ENCODE data around the gene SLC26A5.

Gene SLC26A5

DNA sequence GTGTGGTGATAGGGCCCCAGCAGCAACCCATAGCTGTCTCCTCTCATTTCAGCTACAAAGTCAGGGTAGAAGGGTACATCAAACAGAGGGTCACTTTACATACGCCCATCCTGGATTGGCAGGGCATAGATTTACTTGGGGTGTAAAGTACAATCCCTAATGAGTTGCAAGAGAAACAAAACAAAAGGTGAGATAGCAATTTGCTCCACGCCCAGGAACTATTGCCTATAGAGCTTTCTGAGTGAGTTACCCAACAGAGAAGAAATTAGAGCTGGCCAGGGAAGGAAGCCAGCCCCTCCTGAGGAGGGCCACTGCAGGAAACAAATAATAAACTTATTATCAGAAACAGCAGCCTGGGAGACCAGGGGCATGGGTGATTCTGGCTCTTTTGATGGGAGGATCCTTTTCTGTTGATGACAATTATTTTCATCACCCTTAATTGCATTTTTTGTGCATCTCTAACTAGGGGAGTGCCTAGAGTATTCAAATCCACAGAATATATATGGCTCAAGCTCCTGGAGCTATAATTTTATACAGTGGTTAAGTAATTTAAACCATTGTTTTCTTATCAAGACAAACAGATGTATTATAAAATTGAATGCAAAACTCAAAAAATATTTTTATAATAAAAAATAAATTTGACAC lies 47.4 kb downstream of the SLC26A5 start:
- no peak for DNase-seq

GRCh38 chr7:103396471-103396870 lies 49.5 kb downstream of the SLC26A5 start:
- no peak for DNase-seq

GRCh38 chr7:103395071-103395470 lies 50.9 kb downstream of the SLC26A5 start:
- DNase-seq, result no peak

DNA sequence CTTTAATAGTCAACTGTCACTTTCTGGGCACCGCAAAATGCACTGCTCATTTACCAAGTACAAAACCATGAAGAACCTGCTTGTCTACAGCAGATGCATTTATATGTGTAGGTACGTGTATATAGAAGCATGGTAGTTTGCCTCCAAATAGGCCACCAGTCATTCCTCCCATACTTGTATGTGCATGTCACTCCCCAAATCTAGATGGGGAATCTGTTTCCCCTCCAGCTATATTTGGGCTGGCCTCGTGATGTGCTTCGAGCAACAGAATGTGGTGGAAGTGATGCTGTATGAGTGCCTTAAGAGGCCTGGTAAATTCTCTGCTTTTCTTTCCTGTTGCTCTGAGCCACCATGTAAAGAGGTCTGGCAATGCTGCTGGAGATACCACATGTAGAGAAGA lies 51.4 kb downstream of the SLC26A5 start:
- no peak for DNase-seq

GRCh38 chr7:103391976-103392375 lies 54.0 kb downstream of the SLC26A5 start:
- no peak for DNase-seq

DNA sequence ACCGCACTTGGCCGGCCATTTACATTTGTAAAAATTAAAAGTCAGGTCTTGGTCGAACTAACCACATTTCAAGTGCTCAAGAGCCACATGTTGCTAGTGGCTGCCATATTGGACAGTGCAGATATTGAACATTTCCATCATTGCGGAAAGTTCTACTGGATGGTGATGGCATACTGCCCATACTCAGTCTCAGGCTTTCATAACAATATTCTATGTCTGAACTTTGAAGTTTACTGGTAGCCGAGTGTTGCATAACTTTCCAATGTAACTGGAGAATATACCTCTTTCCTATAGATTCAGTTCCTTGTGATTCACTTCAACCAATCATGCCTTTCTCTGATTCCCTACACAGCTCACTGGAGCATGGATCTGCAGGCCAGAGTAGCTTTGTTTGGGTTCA lies 54.9 kb downstream of the SLC26A5 start:
- DNase-seq, result no peak

DNA sequence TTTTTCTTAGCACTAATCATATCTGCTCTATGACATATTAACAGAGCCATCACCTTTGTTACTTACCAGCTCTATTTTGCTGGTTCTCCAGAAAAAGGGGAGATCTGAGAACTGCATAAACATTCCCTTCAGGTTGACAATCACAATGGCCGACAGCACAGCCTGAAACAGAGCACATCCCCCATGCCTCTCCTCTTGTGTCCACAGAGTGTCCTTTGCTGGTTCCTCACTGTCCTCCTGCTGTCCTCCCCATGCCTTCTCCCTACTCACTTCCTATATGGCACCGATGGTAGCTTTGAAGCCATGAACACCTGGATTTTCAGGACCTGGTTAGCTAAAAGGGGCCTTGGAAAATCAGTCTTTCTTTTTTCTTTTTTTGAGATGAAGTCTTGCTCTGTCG lies 56.7 kb downstream of the SLC26A5 start:
- DNase-seq, result no peak

GRCh38 chr7:103388469-103389140 lies 57.4 kb downstream of the SLC26A5 start:
- DNase-seq, result no peak

DNA sequence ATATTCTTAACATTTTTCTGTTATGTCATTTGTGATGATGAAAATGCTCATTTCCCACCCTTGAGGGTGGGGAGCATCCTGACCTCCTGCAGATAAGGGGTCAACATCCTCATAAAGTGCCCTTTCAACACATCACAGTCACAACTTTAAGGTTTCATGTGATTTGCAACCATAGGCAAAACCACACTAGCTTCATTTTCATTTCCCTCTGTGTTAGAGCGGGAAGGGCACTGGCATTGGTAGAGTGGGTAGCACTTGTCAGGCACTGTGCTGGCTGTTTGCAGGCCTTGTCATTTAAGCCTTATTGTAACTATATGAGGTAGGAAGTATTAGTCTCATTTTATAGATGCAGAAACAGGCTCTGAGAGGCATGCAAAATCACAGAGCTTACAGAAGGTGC lies 58.8 kb downstream of the SLC26A5 start:
- DNase-seq, result no peak

DNA sequence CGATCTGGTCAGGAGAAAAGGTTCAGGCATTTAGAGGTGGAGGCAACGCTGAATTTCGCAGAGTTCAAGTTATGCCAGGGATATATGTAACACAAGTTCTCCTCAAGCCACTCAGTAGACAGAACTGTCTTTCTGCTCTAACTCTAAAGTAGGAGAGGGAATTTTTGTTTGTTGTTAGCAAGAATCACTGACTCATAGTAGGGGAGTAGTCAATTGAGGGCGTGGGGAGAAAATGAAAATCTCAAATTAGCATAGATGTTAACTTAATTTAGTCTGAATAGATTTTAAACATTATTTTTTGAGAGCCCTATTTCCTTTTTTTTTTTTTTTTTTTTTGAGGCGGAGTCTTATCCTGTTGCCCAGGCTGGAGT lies 64.0 kb downstream of the SLC26A5 start:
- no peak for DNase-seq

- DNase-seq, result no peak
Measured at GRCh38 chr7:103381280-103382031, 64.6 kb downstream of the SLC26A5 start.

DNA sequence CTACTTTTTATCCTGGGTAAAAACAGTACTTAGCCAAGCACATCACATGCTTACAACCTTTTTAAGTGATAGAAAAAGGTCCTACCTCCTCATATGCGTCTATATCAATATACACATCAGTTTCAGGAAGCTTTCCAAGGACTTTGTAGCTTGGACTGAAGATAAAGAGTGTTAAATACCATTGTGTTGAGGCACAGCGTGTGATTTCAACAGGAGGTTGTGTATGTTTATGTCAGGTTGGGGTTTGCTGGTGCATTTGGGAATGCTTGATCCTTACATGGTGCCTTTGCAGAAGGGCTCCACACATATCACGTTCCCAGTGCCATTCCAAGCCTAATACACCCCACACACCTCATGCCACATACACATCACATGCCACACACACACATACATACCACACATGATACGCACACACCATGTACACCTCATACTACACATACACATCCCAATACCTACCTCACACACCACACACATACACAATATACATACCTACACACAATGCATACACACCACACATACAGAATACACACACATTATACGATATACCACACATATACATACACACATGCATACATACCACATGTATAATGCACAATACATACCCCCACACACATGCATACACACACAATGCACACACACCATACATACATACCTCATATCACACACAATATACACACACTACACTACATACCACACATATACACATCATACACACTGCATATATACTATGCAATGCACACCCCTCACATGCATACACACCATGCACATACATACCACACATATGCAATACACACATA lies 65.4 kb downstream of the SLC26A5 start:
- DNase-seq, result no peak

- no peak for DNase-seq
Measured at GRCh38 chr7:103379270-103379975, 66.6 kb downstream of the SLC26A5 start.

- no peak for DNase-seq
Measured at GRCh38 chr7:103373866-103374643, 72.0 kb downstream of the SLC26A5 start.

DNA sequence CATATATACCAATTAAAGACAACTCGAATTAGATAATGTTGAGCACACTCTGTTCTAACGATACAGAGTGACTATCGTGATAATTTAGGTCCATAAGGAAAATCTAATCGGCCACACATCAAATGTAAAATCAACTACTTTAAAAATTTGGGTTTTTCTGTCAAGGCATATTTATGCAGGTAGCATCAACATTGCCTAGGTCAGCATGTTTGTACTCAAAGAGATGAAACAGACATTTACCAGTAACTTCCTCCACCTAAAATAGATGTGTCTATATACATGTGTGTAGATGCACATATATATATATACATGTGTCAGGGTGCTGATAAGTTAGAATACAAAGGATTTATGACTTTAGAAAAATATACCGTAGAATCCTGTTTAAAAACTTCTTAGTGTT lies 76.6 kb downstream of the SLC26A5 start:
- DNase-seq, result no peak

DNA sequence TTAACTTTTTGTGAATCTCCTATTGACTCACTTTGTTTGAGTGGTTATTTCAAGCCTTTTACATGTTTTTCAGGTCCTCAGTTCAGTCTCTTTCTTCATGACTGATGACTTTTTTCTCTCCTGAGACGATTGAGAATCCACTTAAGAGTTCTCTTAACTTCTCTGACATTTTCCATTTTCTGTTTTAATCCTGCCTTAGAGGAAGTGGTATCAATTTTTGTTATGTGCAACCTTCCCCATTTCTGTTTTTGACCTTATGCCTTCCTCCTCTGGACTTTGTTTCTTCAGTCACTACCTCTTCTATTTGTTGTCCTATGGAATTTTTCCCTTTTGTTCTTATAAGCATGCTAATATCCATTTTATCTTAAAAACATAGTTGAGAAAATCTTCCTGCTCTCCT lies 96.2 kb downstream of the SLC26A5 start:
- DNase-seq, result no peak

- no peak for DNase-seq
Measured at GRCh38 chr7:103348959-103349358, 97.0 kb downstream of the SLC26A5 start.

DNA sequence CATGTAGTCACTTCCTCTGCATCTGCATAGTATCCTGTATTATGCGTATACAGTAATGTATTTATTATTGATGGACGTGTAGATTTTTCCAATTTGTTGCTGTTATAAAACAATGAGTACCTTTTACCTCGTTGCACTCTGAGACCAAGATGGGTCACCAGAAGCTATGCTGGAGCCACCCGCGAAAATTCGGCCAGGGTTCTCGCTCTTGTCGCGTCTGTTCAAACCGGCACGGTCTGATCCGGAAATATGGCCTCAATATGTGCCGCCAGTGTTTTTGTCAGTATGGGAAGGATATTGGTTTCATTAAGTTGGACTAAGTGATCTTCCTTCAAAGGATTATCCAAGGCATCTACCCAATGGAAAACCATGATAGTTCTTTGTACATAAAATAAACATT lies 97.6 kb downstream of the SLC26A5 start:
- DNase-seq, result no peak

GRCh38 chr7:103347507-103348267 lies 98.3 kb downstream of the SLC26A5 start, which contains the start of gene PSMC2:
PSMC2 (plus strand) TSS chr7:103347643; CDS start chr7:103347712, 69 bp downstream.
- peak; percentile 63 for DNase-seq

DNA sequence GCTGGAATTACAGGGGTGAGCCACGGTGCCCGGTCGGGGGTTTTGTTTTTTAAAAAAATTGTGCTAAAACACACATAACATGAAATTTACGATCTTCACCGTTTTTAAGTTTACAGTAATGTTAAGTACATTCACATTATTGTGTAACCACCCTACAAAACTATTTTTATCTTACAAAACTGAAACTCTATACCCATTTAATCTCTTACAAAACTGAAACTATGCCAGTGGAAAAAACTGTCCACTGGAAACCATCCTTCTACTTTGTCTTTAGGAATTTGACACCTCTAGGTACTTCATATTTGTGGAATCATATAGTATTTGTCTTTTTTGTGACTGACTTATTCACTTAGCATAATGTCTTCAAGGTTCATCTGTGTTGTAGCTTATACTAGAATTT lies 99.6 kb downstream of the SLC26A5 start:
- DNase-seq, result no peak

Measured in NCI-H1048 (cell line).